Breast epithelium (tissue), 4 donors: ENCODE measurements around the gene CHURC1. TPM values are rescaled to one million over a fixed set of nuclear protein-coding genes. Genes with fewer than 3 reads are reported as not detected.

Source experiments
- DNase-seq, 2 donors: peaks; one replicate each; pipeline ENCODE4 v3.0.0-alpha.2; 2019; ENCODE audit warnings: low spot score in 2 of 2
- H3K27ac ChIP-seq, 2 donors: fragments of 200-600 bp; sonication (generic) in 1 of 2; one replicate each; pipeline ENCODE4 v1.5.1; 2016 to 2019; ENCODE audit warnings: mild to moderate bottlenecking in 1 of 2
- H3K27me3 ChIP-seq, 2 donors: fragments of 200-600 bp; sonication (generic) in 1 of 2; one replicate each; pipeline versions ENCODE4 v1.5.1 to v1.6.0; 2017 to 2019; ENCODE audit warnings: control low read depth in 1 of 2, mild to moderate bottlenecking in 1 of 2
- H3K36me3 ChIP-seq: fragments of 200-600 bp; one replicate; pipeline ENCODE4 v1.5.1; 2019
- H3K4me1 ChIP-seq, 2 donors: fragments of 200-600 bp; sonication (generic); one replicate each; pipeline ENCODE4 v1.5.1; 2016 to 2019; ENCODE audit warnings: control low read depth in 1 of 2
- H3K4me3 ChIP-seq, 3 donors: fragments of 200-600 bp; sonication (generic); 1 replicate in 2 of 3; 2 replicates in 1 of 3; pipeline ENCODE4 v1.5.1; 2016 to 2019; ENCODE audit warnings: mild to moderate bottlenecking in 3 of 3, moderate library complexity in 2 of 3
- H3K9me3 ChIP-seq, 2 donors: fragments of 200-600 bp; sonication (generic) in 1 of 2; one replicate each; pipeline ENCODE4 v1.5.1; 2016 to 2019; ENCODE audit warnings: control low read depth in 1 of 2
- CTCF ChIP-seq, 3 donors: fragments of 450-650 bp; IDR thresholded peaks; one replicate each; pipeline ENCODE4 v1.5.1; 2016 to 2017; ENCODE audit warnings: antibody characterized with exemption in 3 of 3, mild to moderate bottlenecking in 3 of 3, moderate library complexity in 3 of 3
- POLR2A ChIP-seq: fragments of 450-650 bp; IDR thresholded peaks from one replicate; pipeline ENCODE4 v1.6.1; 2016; ENCODE audit warnings: antibody characterized with exemption, mild to moderate bottlenecking, moderate library complexity
- POLR2AphosphoS5 ChIP-seq, 3 donors: sonication (generic); formaldehyde crosslinking; IDR thresholded peaks; one replicate each; pipeline ENCODE4 v1.6.1; 2017; ENCODE audit warnings: antibody characterized with exemption in 3 of 3
- intact Hi-C: fragments of 100-400 bp; cut with DNase I; formaldehyde crosslinking; loops from one replicate; pipeline ENCODE4 v1.15.1; 2023; ENCODE audit warnings: low total_unique reads
- total RNA-seq, 3 donors: library from RNA; depleted of rRNA; stranded (reverse); fragments of >200 nt; gene quantifications; one replicate each; pipeline ENCODE4 v1.1.0, GENCODE V29; 2016

The CHURC1 gene
- total RNA-seq, 3 donors from 2014 or later: 85.6 to 122 (median 102) TPM

DNA sequence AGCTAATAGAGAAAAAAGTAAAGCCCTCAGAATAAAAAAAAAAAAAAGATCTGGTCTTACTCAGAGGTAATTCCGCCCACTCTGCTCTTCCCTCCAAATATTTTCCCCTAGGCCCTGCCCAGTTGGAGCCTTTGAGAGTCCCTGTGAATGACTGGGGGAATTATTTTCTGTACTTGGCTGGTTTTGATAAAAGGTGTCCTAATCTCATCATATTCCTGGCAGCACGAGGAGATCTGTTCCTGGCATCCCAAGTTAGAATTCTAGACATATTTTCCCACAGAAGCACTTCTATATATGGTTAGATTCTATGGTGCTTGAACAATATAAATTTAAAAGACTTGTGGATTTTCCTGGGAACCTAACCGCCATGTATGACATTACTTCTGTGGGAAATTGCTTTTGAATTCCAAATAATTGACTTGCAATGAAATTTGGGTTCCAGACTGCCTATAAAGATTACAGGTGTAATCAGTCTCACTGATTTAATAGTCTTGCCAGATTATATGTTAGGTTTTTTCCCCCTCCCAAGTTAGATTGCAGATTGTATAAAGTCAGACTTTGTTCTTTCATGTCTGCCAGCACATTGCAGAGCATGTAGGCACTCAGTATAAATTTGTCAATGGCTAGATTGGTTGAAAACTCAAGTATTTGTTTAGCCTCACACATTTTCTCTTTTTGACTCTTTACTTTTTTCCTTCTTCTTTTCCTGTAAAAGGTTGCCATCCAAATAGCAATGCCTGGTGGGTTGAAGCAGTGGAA lies 16.0 kb downstream of the CHURC1 start:
- H3K36me3 ChIP-seq: no peaks in the 10 kb centered on the region

GRCh38 chr14:64931123-64931522 lies 16.9 kb downstream of the CHURC1 start:
- intact Hi-C loops: loop anchor here (1.0 to 5.0 kb wide), 2 partner anchors 8 to 866 kb away; no protein-coding TSS in a partner anchor
- DNase-seq: no peak
- H3K27ac ChIP-seq: peak overlapping the region in 1 of 2 donors; percentile 17

More for the DNA sequence above, 16.0 kb downstream of the CHURC1 start:
- no peak for DNase-seq
- H3K9me3 ChIP-seq: no peaks in the 10 kb centered on the region
- TF ChIP-seq POLR2AphosphoS5 (IDR thresholded peaks at IDR 0.05) (no peak), CTCF (IDR thresholded peaks at IDR 0.05) (no peak), POLR2A (no peak)
- H3K27me3 ChIP-seq: no peaks in the 10 kb centered on the region
- no peak overlapping the region for H3K4me3 ChIP-seq
- H3K27ac ChIP-seq: peak overlapping the region; percentile 24 to 53
- intact Hi-C loops: loop anchor here (5.0 kb wide), 1 partner anchor 867 kb away; no protein-coding TSS in a partner anchor
- no peaks in the 10 kb centered on the region for H3K4me1 ChIP-seq

DNA sequence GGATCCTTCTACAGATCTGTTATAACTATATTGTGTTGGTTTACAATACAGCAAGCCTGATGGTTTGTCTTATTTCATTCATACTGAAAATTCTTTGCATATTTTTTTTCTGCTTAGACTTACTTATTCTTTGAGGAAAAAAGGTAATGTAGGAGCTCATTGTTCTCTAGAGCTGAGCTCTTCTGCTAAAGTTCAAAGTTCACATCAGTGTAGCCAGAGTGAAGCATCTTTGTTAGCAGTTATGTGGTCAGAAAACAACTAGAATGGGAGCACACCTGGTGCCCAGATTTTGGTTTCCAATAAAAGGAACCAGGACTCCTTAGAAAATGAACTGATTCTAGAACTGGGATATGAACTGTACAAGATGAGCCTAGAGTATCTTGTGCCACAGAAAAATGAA lies 18.0 kb downstream of the CHURC1 start:
- no peaks in the 10 kb centered on the region for H3K36me3 ChIP-seq
- no peaks in the 10 kb centered on the region for H3K4me1 ChIP-seq
- H3K27ac ChIP-seq: no peak overlapping the region
- H3K9me3 ChIP-seq: no peaks in the 10 kb centered on the region
- no peak overlapping the region for H3K4me3 ChIP-seq
- no peak for TF ChIP-seq POLR2A
- no peaks in the 10 kb centered on the region for H3K27me3 ChIP-seq
- DNase-seq: no peak
- intact Hi-C loops: loop anchor here (5.0 kb wide), 1 partner anchor 865 kb away; no protein-coding TSS in a partner anchor

More at GRCh38 chr14:64931123-64931522, 16.9 kb downstream of the CHURC1 start:
- H3K9me3 ChIP-seq: no peaks in the 10 kb centered on the region
- no peak overlapping the region for H3K4me3 ChIP-seq
- H3K27me3 ChIP-seq: no peaks in the 10 kb centered on the region
- TF ChIP-seq POLR2AphosphoS5 (IDR thresholded peaks at IDR 0.05) (no peak), POLR2A (no peak), CTCF (IDR thresholded peaks at IDR 0.05) (no peak)
- H3K36me3 ChIP-seq: no peaks in the 10 kb centered on the region
- no peaks in the 10 kb centered on the region for H3K4me1 ChIP-seq

GRCh38 chr14:64934338-64934929 lies 20.2 kb downstream of the CHURC1 start:
- no peak overlapping the region for H3K27ac ChIP-seq
- no peaks in the 10 kb centered on the region for H3K36me3 ChIP-seq
- intact Hi-C loops: loop anchor here (5.0 kb wide), 1 partner anchor 863 kb away; no protein-coding TSS in a partner anchor
- H3K27me3 ChIP-seq: no peaks in the 10 kb centered on the region
- H3K4me1 ChIP-seq: no peaks in the 10 kb centered on the region
- H3K9me3 ChIP-seq: no peaks in the 10 kb centered on the region
- DNase-seq: no peak
- no peak overlapping the region for H3K4me3 ChIP-seq
- TF ChIP-seq POLR2A (no peak), CTCF (IDR thresholded peaks at IDR 0.05) (no peak), POLR2AphosphoS5 (IDR thresholded peaks at IDR 0.05) (no peak)

GRCh38 chr14:64935508-64935907 lies 21.3 kb downstream of the CHURC1 start:
- H3K36me3 ChIP-seq: no peaks in the 10 kb centered on the region
- TF ChIP-seq POLR2AphosphoS5 (IDR thresholded peaks at IDR 0.05): no peak
- no peak overlapping the region for H3K27ac ChIP-seq
- DNase-seq: no peak
- no peaks in the 10 kb centered on the region for H3K9me3 ChIP-seq
- no peak overlapping the region for H3K4me3 ChIP-seq
- H3K4me1 ChIP-seq: no peaks in the 10 kb centered on the region
- intact Hi-C loops: no loop called here
- no peaks in the 10 kb centered on the region for H3K27me3 ChIP-seq
